Measurements from ENCODE around the gene LARP1B.
"Not testable (repeated sequence)": the region's sequence is repeated elsewhere in the genome, so short reads cannot be mapped to it uniquely, and the experiment has no call there.

Gene LARP1B

DNA sequence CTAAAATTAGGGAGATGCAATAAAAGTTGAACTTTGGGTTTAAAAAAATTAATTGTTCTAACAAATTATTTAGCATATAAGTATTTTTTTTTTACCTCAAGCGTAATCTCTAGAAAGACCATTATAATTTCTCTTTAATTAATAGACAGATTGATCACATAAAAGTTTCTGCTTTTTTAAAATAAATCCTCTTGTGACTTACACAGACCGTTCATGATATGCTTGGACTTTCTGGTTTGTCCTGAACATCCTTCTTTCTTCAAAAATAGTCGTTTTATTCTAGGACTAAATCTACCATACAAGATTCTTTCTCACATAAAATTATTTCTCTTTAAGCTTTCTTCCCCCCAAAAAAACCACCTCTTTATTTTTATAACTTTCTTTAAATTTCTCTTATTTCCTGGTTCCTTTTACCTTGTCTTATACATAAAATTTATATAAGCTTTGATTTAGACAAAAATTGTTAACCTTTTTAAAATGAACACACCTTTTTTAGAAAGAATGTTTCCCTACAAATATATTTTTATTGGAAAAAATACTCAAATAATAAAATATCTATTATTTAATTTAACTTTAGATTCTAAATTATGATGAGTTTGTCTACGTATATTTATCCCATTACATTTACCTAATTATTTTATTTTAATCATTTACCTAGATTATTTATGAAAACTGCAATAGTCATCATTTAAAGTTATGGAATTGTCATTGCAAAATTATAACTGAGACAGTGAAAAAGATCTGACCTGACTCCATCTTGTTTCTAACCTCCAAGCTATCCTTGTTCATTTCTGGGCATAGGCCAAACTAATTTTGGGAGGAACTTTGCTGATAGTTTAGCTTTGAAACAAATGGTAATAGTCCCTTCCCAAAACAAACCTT lies 188.9 kb downstream of the LARP1B start:
- TF ChIP-seq, protein P1, sequence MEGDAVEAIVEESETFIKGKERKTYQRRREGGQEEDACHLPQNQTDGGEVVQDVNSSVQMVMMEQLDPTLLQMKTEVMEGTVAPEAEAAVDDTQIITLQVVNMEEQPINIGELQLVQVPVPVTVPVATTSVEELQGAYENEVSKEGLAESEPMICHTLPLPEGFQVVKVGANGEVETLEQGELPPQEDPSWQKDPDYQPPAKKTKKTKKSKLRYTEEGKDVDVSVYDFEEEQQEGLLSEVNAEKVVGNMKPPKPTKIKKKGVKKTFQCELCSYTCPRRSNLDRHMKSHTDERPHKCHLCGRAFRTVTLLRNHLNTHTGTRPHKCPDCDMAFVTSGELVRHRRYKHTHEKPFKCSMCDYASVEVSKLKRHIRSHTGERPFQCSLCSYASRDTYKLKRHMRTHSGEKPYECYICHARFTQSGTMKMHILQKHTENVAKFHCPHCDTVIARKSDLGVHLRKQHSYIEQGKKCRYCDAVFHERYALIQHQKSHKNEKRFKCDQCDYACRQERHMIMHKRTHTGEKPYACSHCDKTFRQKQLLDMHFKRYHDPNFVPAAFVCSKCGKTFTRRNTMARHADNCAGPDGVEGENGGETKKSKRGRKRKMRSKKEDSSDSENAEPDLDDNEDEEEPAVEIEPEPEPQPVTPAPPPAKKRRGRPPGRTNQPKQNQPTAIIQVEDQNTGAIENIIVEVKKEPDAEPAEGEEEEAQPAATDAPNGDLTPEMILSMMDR (conservative IDR thresholded peaks at IDR 0.05) = no peak
- TF ChIP-seq ZFX (IDR thresholded peaks at IDR 0.05) = no peak
- H3K27ac ChIP-seq = no peak overlapping the region

DNA sequence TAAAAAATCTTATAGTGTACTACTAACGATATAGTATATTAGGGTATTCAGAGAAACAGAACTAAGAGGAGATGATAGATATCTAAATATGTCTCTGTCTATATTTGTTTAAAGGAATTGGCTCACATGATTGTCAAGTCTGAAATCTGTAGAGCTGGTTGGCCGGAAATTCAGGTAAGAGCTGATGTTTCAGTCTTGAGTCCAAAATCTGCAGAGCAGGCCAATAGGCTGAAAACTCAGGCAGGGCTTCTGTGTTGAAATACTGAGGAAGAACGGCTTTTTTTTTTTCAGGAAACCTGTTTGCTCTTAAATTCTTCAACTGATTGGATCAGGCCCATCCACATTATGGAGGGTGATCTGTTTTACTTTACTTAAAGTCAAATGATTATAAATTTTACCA lies 194.8 kb downstream of the LARP1B start:
- H3K27ac ChIP-seq = no peak overlapping the region
- TF ChIP-seq ZFX (IDR thresholded peaks at IDR 0.05) = no peak
- TF ChIP-seq, protein P1 (conservative IDR thresholded peaks at IDR 0.05) = no peak

DNA sequence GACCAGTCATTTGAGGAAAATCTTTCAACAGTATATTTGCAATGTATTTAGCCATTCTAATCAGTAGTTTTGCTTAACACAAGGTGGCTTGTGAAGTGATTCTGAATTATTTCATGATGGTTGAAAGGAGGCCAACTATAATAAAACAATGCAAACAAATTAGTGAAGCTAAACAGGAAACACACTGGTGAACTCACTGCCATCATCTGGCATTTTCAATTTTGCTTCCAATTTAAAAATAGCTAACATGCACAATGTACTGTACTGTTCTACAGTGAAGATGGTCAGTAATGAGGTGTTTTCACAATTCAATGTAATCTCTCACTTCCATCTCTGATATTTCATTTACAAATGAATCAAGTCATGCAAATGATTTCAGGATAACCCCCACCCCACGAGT lies 195.4 kb downstream of the LARP1B start:
- no peak for TF ChIP-seq ZFX (IDR thresholded peaks at IDR 0.05)
- TF ChIP-seq, protein P1 (conservative IDR thresholded peaks at IDR 0.05) = no peak; the same call in 1 of the 2 replicates
- H3K27ac ChIP-seq = no peak overlapping the region

DNA sequence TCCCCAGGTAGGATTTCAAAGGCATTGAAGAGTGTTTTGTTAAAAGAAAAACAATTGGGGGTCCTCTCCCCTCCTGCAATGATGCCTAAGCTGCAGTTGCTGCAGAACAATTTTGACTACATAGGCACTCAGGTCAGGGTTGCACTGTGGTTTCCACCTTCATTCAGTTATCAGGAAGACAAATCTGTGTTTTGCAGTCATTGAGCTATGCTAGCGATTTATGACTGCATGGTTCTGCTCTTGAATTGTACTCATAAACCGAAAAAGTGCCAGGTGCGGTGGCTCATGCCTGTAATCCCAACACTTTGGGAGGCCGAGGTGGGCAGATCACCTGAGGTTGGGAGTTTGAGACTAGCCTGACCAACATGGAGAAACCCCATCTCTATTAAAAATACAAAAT lies 197.1 kb downstream of the LARP1B start:
- H3K27ac ChIP-seq = not testable (repeated sequence)

DNA sequence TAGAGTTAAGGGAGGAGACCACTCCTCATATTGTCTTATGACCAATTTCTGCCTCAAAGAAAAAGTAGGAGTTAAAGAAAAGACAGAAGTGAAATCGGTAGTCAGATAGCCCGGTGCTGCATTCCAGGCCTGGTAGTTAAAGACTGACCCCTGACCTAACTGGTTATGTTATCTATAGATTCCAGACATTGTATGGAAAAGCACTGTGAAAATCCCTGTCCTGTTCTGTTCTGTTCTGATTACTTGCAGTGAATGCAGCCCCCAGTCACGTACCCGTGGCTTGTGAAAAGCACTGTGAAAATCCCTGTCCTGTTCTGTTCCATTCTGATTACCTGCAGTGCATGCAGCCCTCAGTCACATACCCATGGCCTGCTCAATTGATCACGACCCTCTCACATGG lies 198.8 kb downstream of the LARP1B start:
- not testable (repeated sequence) for H3K27ac ChIP-seq
